Heart right ventricle (tissue), 16 donors: Measurements from ENCODE around the gene GNG7. TPM values are rescaled to one million over a fixed set of nuclear protein-coding genes. Genes with fewer than 3 reads are reported as not detected.
A peak's percentile ranks its signal among the peaks of the same experiment; 100 is the strongest.

ENCODE experiments used
- ATAC-seq, 8 donors: fragments of 200-7000 bp; cut with Tn5 transposase; one replicate each; pipeline ENCODE4 v1.9.1; 2020; ENCODE audit warnings: mild to moderate bottlenecking in 8 of 8, moderate library complexity in 8 of 8, moderate number of reproducible peaks in 1 of 8
- DNase-seq, 2 donors: peaks; one replicate each; pipeline ENCODE4 v3.0.0-alpha.2; 2020
- H3K27ac ChIP-seq, 10 donors: fragments of 200-600 bp; sonication (generic) in 2 of 10; one replicate each; pipeline versions ENCODE4 v1.5.0 to v1.8.0; 2020 to 2022; ENCODE audit warnings: mild to moderate bottlenecking in 3 of 10
- H3K27me3 ChIP-seq, 7 donors: fragments of 200-600 bp; one replicate each; pipeline ENCODE4 v1.8.0; 2021 to 2022; ENCODE audit warnings: mild to moderate bottlenecking in 2 of 7
- H3K36me3 ChIP-seq, 9 donors: fragments of 200-600 bp; sonication (generic) in 1 of 9; one replicate each; pipeline versions ENCODE4 v1.5.0 to v1.8.0; 2020 to 2022; ENCODE audit warnings: mild to moderate bottlenecking in 2 of 9
- H3K4me1 ChIP-seq, 9 donors: fragments of 200-600 bp; sonication (generic) in 1 of 9; one replicate each; pipeline versions ENCODE4 v1.5.0 to v1.8.0; 2020 to 2022; ENCODE audit warnings: mild to moderate bottlenecking in 4 of 9
- H3K4me3 ChIP-seq, 10 donors: fragments of 200-600 bp; sonication (generic) in 2 of 10; one replicate each; pipeline versions ENCODE4 v1.5.0 to v1.8.0; 2020 to 2022; ENCODE audit warnings: mild to moderate bottlenecking in 7 of 10, moderate library complexity in 2 of 10
- H3K9me3 ChIP-seq, 11 donors: fragments of 200-600 bp in 10 of 11; sonication (generic) in 2 of 11; one replicate each; pipeline versions ENCODE4 v1.5.0 to v1.8.0; 2013 to 2022; ENCODE audit warnings: mild to moderate bottlenecking in 2 of 11, control low read depth in 1 of 11, moderate library complexity in 1 of 11
- CTCF ChIP-seq, 9 donors: fragments of 200-600 bp; sonication (generic) in 2 of 9; IDR thresholded peaks; one replicate each; pipeline versions ENCODE4 v1.5.0 to v1.8.0; 2021 to 2022; ENCODE audit warnings: antibody characterized with exemption in 9 of 9, mild to moderate bottlenecking in 5 of 9, moderate library complexity in 1 of 9
- WGBS, 2 donors: extraction: QIAGEN DNeasy Blood & Tissue Kit; methylation state at CpG; one replicate each; pipeline ENCODE4 v1.1.7; 2013; ENCODE audit warnings: inconsistent platforms in 1 of 2; 5-methylcytosine and 5-hydroxymethylcytosine counted together
- intact Hi-C, 10 donors: fragments of 100-400 bp; cut with DNase I; formaldehyde crosslinking; loops; one replicate each; pipeline versions ENCODE4 v1.11.1 to v1.14.2; 2022
- polyA plus RNA-seq, 2 donors: library from polyadenylated mRNA; stranded (reverse); fragments of 200-250 nt; gene quantifications; one replicate each; pipeline ENCODE4 v1.2.3, GENCODE V29; 2013
- total RNA-seq, 10 donors: library from RNA; stranded (reverse); fragmentation: NEBNext Ultra II Directional in 3 of 10; extraction: Animal tissue kit (Norgen Biotek cat#: 25700) in 3 of 10; gene quantifications; one replicate each; pipeline versions ENCODE4 v1.2.1 to v1.2.4, GENCODE V29; 2021 to 2023
- donor health status: Arrhythmogenic right ventricular cardiomyopathy.
- donor health status: ischemic (EF 13 %, LVEDD 7.1; RV severe dilation, severe dysfunction).
- donor health status: healthy with polysubstance abuse.
- donor health status: DM: no; HTN: yes; CAD: no.
- donor health status: DM: no; HTN: no; CAD: no.
- donor health status: ischemic (EF 25% LVEDD 6.9; RV normal size, moderate dysfunction).
- donor health status: ischemic (EF 25% LVEDD 5.7; RV mildly dilated, moderate dysfunction).
- donor health status: healthy.
- donor health status: DM: yes; HTN: yes; CAD: no.
- donor health status: Ischemic cardiomyopathy.
- donor health status: ischemic (EF 35%, LVEDD 5.7; RV mildly dilated, moderate dysfunction).
- donor health status: nonischemic (EF 11% LVEDD 7.7; RV severe dilation, severe dysfunction).
- donor health status: DM: yes; HTN: yes; CAD: no.
- donor health status: PGD.
- donor health status: ischemic (EF 29% LVEDD 5.4; RV normal size, mild dysfunction).
- donor health status: nonischemic (EF 23%, LVEDD 6.1; RV moderate dilation, normal function).

GNG7 gene
- total and polyA plus RNA-seq, 12 donors = 8.4 to 56.9 (median 39.1) TPM

- Histone ChIP-seq H3K4me3 (no peak overlapping the region), H3K9me3 (no peaks in the 10 kb centered on the region), H3K27me3 (peaks cover 0 to 53% (median 48%) of the 10 kb centered on the region in 7 donors), H3K4me1 (peaks cover 8 to 23% (median 17%) of the 10 kb centered on the region in 9 donors), H3K36me3 (no peaks in the 10 kb centered on the region), H3K27ac (no peak overlapping the region)
- DNase-seq (no peak), ATAC-seq (no peak)
- 72 to 73% methylated on average over 15 of the region's 15 CpGs for WGBS, 2 donors
- no peak for TF ChIP-seq CTCF (IDR thresholded peaks at IDR 0.05)
- intact Hi-C loops = no loop called here
Observed at GRCh38 chr19:2726160-2726855, 23.8 kb upstream of the GNG7 start.

GRCh38 chr19:2724148-2724557 lies 21.7 kb upstream of the GNG7 start:
- Histone ChIP-seq H3K36me3 (no peaks in the 10 kb centered on the region), H3K4me1 (peaks cover 8 to 28% (median 19%) of the 10 kb centered on the region in 9 donors), H3K27ac (peak overlapping the region in 7 of 10 donors; percentile 80 to 94 (median 86)), H3K9me3 (no peaks in the 10 kb centered on the region), H3K27me3 (peaks cover 3 to 69% (median 65%) of the 10 kb centered on the region in 7 donors), H3K4me3 (no peak overlapping the region)
- 56 to 57% methylated on average over 7 of the region's 7 CpGs for WGBS, 2 donors
- ATAC-seq (no peak), DNase-seq (no peak)
- intact Hi-C loops = loop anchor here in 1 of 10 donors (5.0 kb wide), 1 partner anchor 62 kb away; no protein-coding TSS in a partner anchor
- TF ChIP-seq CTCF (IDR thresholded peaks at IDR 0.05) = peak in 1 of 9 donors; percentile 4

- H3K4me1 ChIP-seq = peaks cover 8 to 28% (median 19%) of the 10 kb centered on the region in 9 donors
- DNase-seq (no peak), ATAC-seq (no peak)
- no peak overlapping the region for H3K4me3 ChIP-seq
- intact Hi-C loops = loop anchor here in 1 of 10 donors (5.0 kb wide), 1 partner anchor 61 kb away; no protein-coding TSS in a partner anchor
- H3K27ac ChIP-seq = peak overlapping the region; percentile 69 to 94 (median 84)
- H3K27me3 ChIP-seq = peaks cover 3 to 73% (median 65%) of the 10 kb centered on the region in 7 donors
- no peaks in the 10 kb centered on the region for H3K36me3 ChIP-seq
- TF ChIP-seq CTCF (IDR thresholded peaks at IDR 0.05) = no peak
- H3K9me3 ChIP-seq = no peaks in the 10 kb centered on the region
- WGBS, 2 donors = 62 to 65% methylated on average over 14 of the region's 14 CpGs
Observed at GRCh38 chr19:2723747-2724146, 21.3 kb upstream of the GNG7 start.

GRCh38 chr19:2723345-2723715 lies 20.8 kb upstream of the GNG7 start:
- no peak for ATAC-seq
- intact Hi-C loops = loop anchor here in 1 of 10 donors (5.0 kb wide), 1 partner anchor 61 kb away; no protein-coding TSS in a partner anchor
- peaks cover 3 to 76% (median 65%) of the 10 kb centered on the region in 7 donors for H3K27me3 ChIP-seq
- H3K36me3 ChIP-seq = no peaks in the 10 kb centered on the region
- no peaks in the 10 kb centered on the region for H3K9me3 ChIP-seq
- no peak for DNase-seq
- WGBS, 2 donors = 58 to 61% methylated on average over 13 of the region's 13 CpGs
- peaks cover 8 to 28% (median 19%) of the 10 kb centered on the region in 9 donors for H3K4me1 ChIP-seq
- TF ChIP-seq CTCF (IDR thresholded peaks at IDR 0.05) = no peak
- H3K4me3 ChIP-seq = no peak overlapping the region
- H3K27ac ChIP-seq = peak overlapping the region; percentile 69 to 94 (median 84)
